LNCaP clone FGC (cell line): ENCODE results near the gene COMMD4.
"Not testable (repeated sequence)": the region's sequence is repeated elsewhere in the genome, so short reads cannot be mapped to it uniquely, and the experiment has no call there.

Source experiments
- DNase-seq: peaks from one replicate; pipeline ENCODE4 v3.0.0-alpha.2; 2011; ENCODE audit warnings: low read depth
- H3K4me3 ChIP-seq: 2 replicates; pipeline ENCODE4 v1.5.1; 2011; ENCODE audit warnings: mild to moderate bottlenecking, low read depth, low read length, control low read depth
- CTCF ChIP-seq: IDR thresholded peaks from 2 replicates; pipeline ENCODE4 v1.5.1; 2012; ENCODE audit warnings: mild to moderate bottlenecking; ENCODE audit not compliant: control insufficient read depth, insufficient read depth; ENCODE audit errors: extremely low read depth

Gene COMMD4

GRCh38 chr15:75348562-75349350 lies 12.9 kb downstream of the COMMD4 start:
- no peak for DNase-seq
- H3K4me3 ChIP-seq = peak overlapping the region; percentile 82

GRCh38 chr15:75349351-75349669 lies 13.4 kb downstream of the COMMD4 start:
- DNase-seq, H3K4me3 ChIP-seq: not testable (repeated sequence)

More at GRCh38 chr15:75348562-75349350, 12.9 kb downstream of the COMMD4 start:
- no peak for TF ChIP-seq CTCF

GRCh38 chr15:75349851-75350588 lies 14.2 kb downstream of the COMMD4 start:
- TF ChIP-seq CTCF = no peak
- DNase-seq = no peak
- H3K4me3 ChIP-seq = no peak overlapping the region

- DNase-seq = no peak
- no peak overlapping the region for H3K4me3 ChIP-seq
- TF ChIP-seq CTCF = no peak
Observed at GRCh38 chr15:75350601-75351361, 14.9 kb downstream of the COMMD4 start.

- no peak for DNase-seq
- TF ChIP-seq CTCF = no peak
- H3K4me3 ChIP-seq = no peak overlapping the region
Observed at GRCh38 chr15:75352186-75353080, 16.6 kb downstream of the COMMD4 start.

- no peak overlapping the region for H3K4me3 ChIP-seq
- DNase-seq = no peak
- TF ChIP-seq CTCF = no peak
Observed at GRCh38 chr15:75353604-75354003, 17.7 kb downstream of the COMMD4 start.
